H9 (cell line): ENCODE results near the gene FXYD4. TPM values are rescaled to one million over a fixed set of nuclear protein-coding genes. Genes with fewer than 3 reads are reported as not detected.

Experiments used
- DNase-seq: peaks from one replicate; pipeline ENCODE4 v3.0.0-alpha.2; 2017
- H2AFZ ChIP-seq: one replicate; pipeline ENCODE4 v1.6.1; 2013; ENCODE audit warnings: mild to moderate bottlenecking, low read length, control low read depth, moderate library complexity
- H2AK5ac ChIP-seq: 2 replicates; pipeline ENCODE4 v1.6.1; 2013; ENCODE audit warnings: low read length, control low read depth, mixed read lengths; ENCODE audit not compliant: insufficient read length
- H2BK120ac ChIP-seq: one replicate; pipeline ENCODE4 v1.6.1; 2013; ENCODE audit warnings: low read depth, mild to moderate bottlenecking, low read length, control low read depth, inconsistent platforms; ENCODE audit not compliant: poor library complexity, severe bottlenecking
- H2BK12ac ChIP-seq: 2 replicates; pipeline ENCODE4 v1.6.1; 2013; ENCODE audit warnings: low read length, control low read depth, mixed read lengths, low read depth; ENCODE audit not compliant: insufficient read length
- H2BK15ac ChIP-seq: 2 replicates; pipeline ENCODE4 v1.6.1; 2013; ENCODE audit warnings: low read depth, low read length, control low read depth
- H2BK20ac ChIP-seq: one replicate; pipeline ENCODE4 v1.6.1; 2013; ENCODE audit warnings: low read depth, mild to moderate bottlenecking, low read length, control low read depth, inconsistent platforms; ENCODE audit not compliant: poor library complexity, severe bottlenecking
- H2BK5ac ChIP-seq: 2 replicates; pipeline ENCODE4 v1.6.1; 2013; ENCODE audit warnings: low read length, control low read depth, mixed read lengths; ENCODE audit not compliant: insufficient read length
- H3K14ac ChIP-seq: 2 replicates; pipeline ENCODE4 v1.6.1; 2013; ENCODE audit warnings: low read length, control low read depth; ENCODE audit not compliant: insufficient read depth
- H3K18ac ChIP-seq: 2 replicates; pipeline ENCODE4 v1.6.1; 2013; ENCODE audit warnings: low read depth, mild to moderate bottlenecking, mixed read lengths, low read length, control low read depth; ENCODE audit not compliant: insufficient read length
- H3K23ac ChIP-seq: 2 replicates; pipeline ENCODE4 v1.6.1; 2013; ENCODE audit warnings: low read length, control low read depth, mixed read lengths, low read depth; ENCODE audit not compliant: insufficient read length
- H3K23me2 ChIP-seq: 2 replicates; pipeline ENCODE4 v1.6.1; 2013; ENCODE audit warnings: low read depth, mild to moderate bottlenecking, mixed read lengths, low read length, control low read depth; ENCODE audit not compliant: insufficient read length, poor library complexity, severe bottlenecking
- H3K27ac ChIP-seq: 2 replicates; pipeline ENCODE4 v1.5.1; 2013; ENCODE audit warnings: low read length, control low read depth, mixed read lengths, low read depth; ENCODE audit not compliant: insufficient read length
- H3K27me3 ChIP-seq: 2 replicates; pipeline ENCODE4 v1.6.1; 2013; ENCODE audit warnings: low read length, control low read depth, inconsistent platforms; ENCODE audit not compliant: insufficient read depth
- H3K4ac ChIP-seq: 2 replicates; pipeline ENCODE4 v1.6.1; 2013; ENCODE audit warnings: low read depth, mild to moderate bottlenecking, control low read depth, inconsistent platforms, low read length, moderate library complexity
- H3K4me1 ChIP-seq: 2 replicates; pipeline ENCODE4 v1.6.1; 2013; ENCODE audit warnings: low read length, control low read depth, inconsistent platforms; ENCODE audit not compliant: insufficient read depth
- H3K4me2 ChIP-seq: 2 replicates; pipeline ENCODE4 v1.6.1; 2013; ENCODE audit warnings: low read length, control low read depth, mixed read lengths; ENCODE audit not compliant: insufficient read length, insufficient read depth
- H3K56ac ChIP-seq: 2 replicates; pipeline ENCODE4 v1.6.1; 2013; ENCODE audit warnings: low read depth, mild to moderate bottlenecking, mixed read lengths, low read length, control low read depth; ENCODE audit not compliant: insufficient read length
- H3K79me1 ChIP-seq: 2 replicates; pipeline ENCODE4 v1.6.1; 2013; ENCODE audit warnings: low read depth, mild to moderate bottlenecking, moderate library complexity, low read length, control low read depth, inconsistent platforms; ENCODE audit not compliant: insufficient read depth, poor library complexity, severe bottlenecking
- H3K79me2 ChIP-seq: 2 replicates; pipeline ENCODE4 v1.6.1; 2013; ENCODE audit warnings: low read length, control low read depth, inconsistent platforms; ENCODE audit not compliant: insufficient read depth
- H3K9ac ChIP-seq: 2 replicates; pipeline ENCODE4 v1.6.1; 2013; ENCODE audit warnings: low read length, control low read depth, mixed read lengths; ENCODE audit not compliant: insufficient read length; ENCODE audit errors: extremely low read depth
- H3K9me3 ChIP-seq: one replicate; pipeline ENCODE4 v1.6.1; 2013; ENCODE audit warnings: low read depth, low read length, inconsistent platforms; ENCODE audit not compliant: control insufficient read depth
- H3T11ph ChIP-seq: one replicate; pipeline ENCODE4 v1.6.1; 2013; ENCODE audit warnings: mild to moderate bottlenecking, low read length, control low read depth, inconsistent platforms
- H4K20me1 ChIP-seq: one replicate; pipeline ENCODE4 v1.6.1; 2013; ENCODE audit not compliant: control insufficient read depth, insufficient read length, insufficient read depth
- H4K5ac ChIP-seq: 2 replicates; pipeline ENCODE4 v1.6.1; 2013; ENCODE audit warnings: low read depth, mild to moderate bottlenecking, mixed read lengths, low read length, control low read depth; ENCODE audit not compliant: insufficient read length
- H4K8ac ChIP-seq: replicated peaks from 2 replicates; pipeline ENCODE4 v1.6.1; 2013; ENCODE audit warnings: low read length, control low read depth, mixed read lengths, low read depth; ENCODE audit not compliant: insufficient read length
- H4K91ac ChIP-seq: 2 replicates; pipeline ENCODE4 v1.6.1; 2013; ENCODE audit warnings: low read depth, mild to moderate bottlenecking, moderate library complexity, mixed read lengths, low read length, control low read depth; ENCODE audit not compliant: insufficient read length
- H3K27ac Mint-ChIP-seq, 3 experiments: 2 replicates in 2 of 3; 3 replicates in 1 of 3; pipeline ENCODE4 v1.8.0; 2020 to 2021; ENCODE audit warnings: mixed read lengths in 3 of 3, mild to moderate bottlenecking in 1 of 3, moderate library complexity in 1 of 3
- H3K27me3 Mint-ChIP-seq: 2 replicates; pipeline ENCODE4 v1.8.0; 2021; ENCODE audit warnings: low read depth, mild to moderate bottlenecking, moderate library complexity, mixed read lengths
- H3K36me3 Mint-ChIP-seq, 3 experiments: 2 replicates in 2 of 3; 3 replicates in 1 of 3; pipeline ENCODE4 v1.8.0; 2020 to 2021; ENCODE audit warnings: low read depth in 3 of 3, mixed read lengths in 3 of 3; ENCODE audit not compliant: insufficient read depth in 1 of 3
- H3K4me1 Mint-ChIP-seq, 2 experiments: 2 replicates each; pipeline ENCODE4 v1.8.0; 2020; ENCODE audit warnings: mixed read lengths in 2 of 2
- H3K4me3 Mint-ChIP-seq, 2 experiments: 2 replicates in 1 of 2; 3 replicates in 1 of 2; pipeline ENCODE4 v1.8.0; 2020 to 2021; ENCODE audit warnings: mild to moderate bottlenecking in 2 of 2, mixed read lengths in 2 of 2, moderate library complexity in 1 of 2
- H3K9me3 Mint-ChIP-seq, 2 experiments: 2 replicates in 1 of 2; 3 replicates in 1 of 2; pipeline ENCODE4 v1.8.0; 2020; ENCODE audit warnings: mild to moderate bottlenecking in 2 of 2, mixed read lengths in 2 of 2, moderate library complexity in 1 of 2
- WGBS: extraction: QIAGEN DNeasy Blood & Tissue Kit; methylation state at CpG from one replicate; pipeline ENCODE4 v1.1.7; 2013; ENCODE audit warnings: missing lambda C conversion rate, low lambda C conversion rate, mixed read lengths; ENCODE audit not compliant: insufficient read length; ENCODE audit errors: extremely low coverage; 5-methylcytosine and 5-hydroxymethylcytosine counted together
- total RNA-seq: library from RNA; stranded (reverse); gene quantifications from 2 replicates; pipeline ENCODE4 v1.2.1, GENCODE V29; 2021
- TF ChIP-seq, protein P1 (sequence below): fragments of 200-600 bp; sonication (generic); conservative IDR thresholded peaks from 3 replicates; pipeline ENCODE4 v1.8.0; 2021; ENCODE audit warnings: antibody characterized with exemption, mild to moderate bottlenecking

Gene FXYD4
- total RNA-seq, 1 experiment from 2014 or later, result not detected

- peaks cover 2% of the 10 kb centered on the region; the same call in 1 of the 2 replicates for H3K27me3 Mint-ChIP-seq
- H3K79me2 ChIP-seq, result peaks cover 21% of the 10 kb centered on the region
- no peak overlapping the region for H3K23ac ChIP-seq
- no peak overlapping the region for H2BK20ac ChIP-seq
- WGBS, result no CpG with 5 or more reads among the region's 3 CpGs
- no peak overlapping the region for H2AFZ ChIP-seq
- peaks cover 27 to 28% of the 10 kb centered on the region in 2 experiments for H3K4me1 Mint-ChIP-seq
- no peak overlapping the region for H3K4ac ChIP-seq
- H3K36me3 Mint-ChIP-seq, result peaks cover 69 to 94% (median 87%) of the 10 kb centered on the region in 3 experiments
- H2BK15ac ChIP-seq, result no peak overlapping the region
- no peak overlapping the region for H3K18ac ChIP-seq
- no peak overlapping the region for H3K9ac ChIP-seq
- H4K91ac ChIP-seq, result no peak overlapping the region
- no peak overlapping the region for H4K8ac ChIP-seq
- no peaks in the 10 kb centered on the region for H3K9me3 Mint-ChIP-seq
- no peaks in the 10 kb centered on the region for H3K23me2 ChIP-seq
- no peak overlapping the region for H2BK12ac ChIP-seq
- TF ChIP-seq, protein P1, sequence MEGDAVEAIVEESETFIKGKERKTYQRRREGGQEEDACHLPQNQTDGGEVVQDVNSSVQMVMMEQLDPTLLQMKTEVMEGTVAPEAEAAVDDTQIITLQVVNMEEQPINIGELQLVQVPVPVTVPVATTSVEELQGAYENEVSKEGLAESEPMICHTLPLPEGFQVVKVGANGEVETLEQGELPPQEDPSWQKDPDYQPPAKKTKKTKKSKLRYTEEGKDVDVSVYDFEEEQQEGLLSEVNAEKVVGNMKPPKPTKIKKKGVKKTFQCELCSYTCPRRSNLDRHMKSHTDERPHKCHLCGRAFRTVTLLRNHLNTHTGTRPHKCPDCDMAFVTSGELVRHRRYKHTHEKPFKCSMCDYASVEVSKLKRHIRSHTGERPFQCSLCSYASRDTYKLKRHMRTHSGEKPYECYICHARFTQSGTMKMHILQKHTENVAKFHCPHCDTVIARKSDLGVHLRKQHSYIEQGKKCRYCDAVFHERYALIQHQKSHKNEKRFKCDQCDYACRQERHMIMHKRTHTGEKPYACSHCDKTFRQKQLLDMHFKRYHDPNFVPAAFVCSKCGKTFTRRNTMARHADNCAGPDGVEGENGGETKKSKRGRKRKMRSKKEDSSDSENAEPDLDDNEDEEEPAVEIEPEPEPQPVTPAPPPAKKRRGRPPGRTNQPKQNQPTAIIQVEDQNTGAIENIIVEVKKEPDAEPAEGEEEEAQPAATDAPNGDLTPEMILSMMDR, result no peak
- no peaks in the 10 kb centered on the region for H4K20me1 ChIP-seq
- no peaks in the 10 kb centered on the region for H3K9me3 ChIP-seq
- H2BK120ac ChIP-seq, result no peak overlapping the region
- no peak overlapping the region for H2BK5ac ChIP-seq
- no peak overlapping the region for H3K56ac ChIP-seq
- no peaks in the 10 kb centered on the region for H3K27me3 ChIP-seq
- H3K27ac ChIP-seq, result no peak overlapping the region
- no peak overlapping the region for H3K4me3 Mint-ChIP-seq
- DNase-seq, result no peak
- no peak overlapping the region for H4K5ac ChIP-seq
- H3K79me1 ChIP-seq, result peaks cover 7% of the 10 kb centered on the region
- no peaks in the 10 kb centered on the region; the same call in 1 of the 2 replicates for H3K4me1 ChIP-seq
- no peak overlapping the region for H3K4me2 ChIP-seq
- H3K14ac ChIP-seq, result no peak overlapping the region
- peak overlapping the region in 2 of 3 experiments; percentile 16 to 92; a peak in 2 of 7 replicates for H3K27ac Mint-ChIP-seq
- H3T11ph ChIP-seq, result no peak overlapping the region
- no peak overlapping the region for H2AK5ac ChIP-seq
Measured at GRCh38 chr10:43389867-43390266, 18.4 kb downstream of the FXYD4 start.
